Measurements from ENCODE around the gene SVIL. TPM values are rescaled to one million over a fixed set of nuclear protein-coding genes. Genes with fewer than 3 reads are reported as not detected.

SVIL gene
- total and polyA plus RNA-seq, 2 of the 13 experiments (the other 11 are each of a cell fraction or from before 2014, with no cell fraction given): 3.9 to 12.1 TPM

- FAIRE-seq (no peak), ATAC-seq (no peak), DNase-seq (ENCODE audit: low spot score) (no peak)
- H3K4me2 ChIP-seq (ENCODE audit: low read depth, low read length): no peak overlapping the region
- TF ChIP-seq FOXP4 (CRISPR knock-in tag; IDR thresholded peaks at IDR 0.05) (no peak), ZSCAN22 (CRISPR knock-in tag; IDR thresholded peaks at IDR 0.05) (no peak), CC2D1A (CRISPR knock-in tag; IDR thresholded peaks at IDR 0.05) (no peak), ZBTB49 (CRISPR knock-in tag; IDR thresholded peaks at IDR 0.05; ENCODE audit: borderline replicate concordance) (no peak)
- TF ChIP-seq, protein P1, sequence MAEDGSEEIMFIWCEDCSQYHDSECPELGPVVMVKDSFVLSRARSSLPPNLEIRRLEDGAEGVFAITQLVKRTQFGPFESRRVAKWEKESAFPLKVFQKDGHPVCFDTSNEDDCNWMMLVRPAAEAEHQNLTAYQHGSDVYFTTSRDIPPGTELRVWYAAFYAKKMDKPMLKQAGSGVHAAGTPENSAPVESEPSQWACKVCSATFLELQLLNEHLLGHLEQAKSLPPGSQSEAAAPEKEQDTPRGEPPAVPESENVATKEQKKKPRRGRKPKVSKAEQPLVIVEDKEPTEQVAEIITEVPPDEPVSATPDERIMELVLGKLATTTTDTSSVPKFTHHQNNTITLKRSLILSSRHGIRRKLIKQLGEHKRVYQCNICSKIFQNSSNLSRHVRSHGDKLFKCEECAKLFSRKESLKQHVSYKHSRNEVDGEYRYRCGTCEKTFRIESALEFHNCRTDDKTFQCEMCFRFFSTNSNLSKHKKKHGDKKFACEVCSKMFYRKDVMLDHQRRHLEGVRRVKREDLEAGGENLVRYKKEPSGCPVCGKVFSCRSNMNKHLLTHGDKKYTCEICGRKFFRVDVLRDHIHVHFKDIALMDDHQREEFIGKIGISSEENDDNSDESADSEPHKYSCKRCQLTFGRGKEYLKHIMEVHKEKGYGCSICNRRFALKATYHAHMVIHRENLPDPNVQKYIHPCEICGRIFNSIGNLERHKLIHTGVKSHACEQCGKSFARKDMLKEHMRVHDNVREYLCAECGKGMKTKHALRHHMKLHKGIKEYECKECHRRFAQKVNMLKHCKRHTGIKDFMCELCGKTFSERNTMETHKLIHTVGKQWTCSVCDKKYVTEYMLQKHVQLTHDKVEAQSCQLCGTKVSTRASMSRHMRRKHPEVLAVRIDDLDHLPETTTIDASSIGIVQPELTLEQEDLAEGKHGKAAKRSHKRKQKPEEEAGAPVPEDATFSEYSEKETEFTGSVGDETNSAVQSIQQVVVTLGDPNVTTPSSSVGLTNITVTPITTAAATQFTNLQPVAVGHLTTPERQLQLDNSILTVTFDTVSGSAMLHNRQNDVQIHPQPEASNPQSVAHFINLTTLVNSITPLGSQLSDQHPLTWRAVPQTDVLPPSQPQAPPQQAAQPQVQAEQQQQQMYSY (CRISPR knock-in tag; IDR thresholded peaks at IDR 0.05): no peak
- TF ChIP-seq, protein P2, sequence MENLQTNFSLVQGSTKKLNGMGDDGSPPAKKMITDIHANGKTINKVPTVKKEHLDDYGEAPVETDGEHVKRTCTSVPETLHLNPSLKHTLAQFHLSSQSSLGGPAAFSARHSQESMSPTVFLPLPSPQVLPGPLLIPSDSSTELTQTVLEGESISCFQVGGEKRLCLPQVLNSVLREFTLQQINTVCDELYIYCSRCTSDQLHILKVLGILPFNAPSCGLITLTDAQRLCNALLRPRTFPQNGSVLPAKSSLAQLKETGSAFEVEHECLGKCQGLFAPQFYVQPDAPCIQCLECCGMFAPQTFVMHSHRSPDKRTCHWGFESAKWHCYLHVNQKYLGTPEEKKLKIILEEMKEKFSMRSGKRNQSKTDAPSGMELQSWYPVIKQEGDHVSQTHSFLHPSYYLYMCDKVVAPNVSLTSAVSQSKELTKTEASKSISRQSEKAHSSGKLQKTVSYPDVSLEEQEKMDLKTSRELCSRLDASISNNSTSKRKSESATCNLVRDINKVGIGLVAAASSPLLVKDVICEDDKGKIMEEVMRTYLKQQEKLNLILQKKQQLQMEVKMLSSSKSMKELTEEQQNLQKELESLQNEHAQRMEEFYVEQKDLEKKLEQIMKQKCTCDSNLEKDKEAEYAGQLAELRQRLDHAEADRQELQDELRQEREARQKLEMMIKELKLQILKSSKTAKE (CRISPR knock-in tag; IDR thresholded peaks at IDR 0.05; ENCODE audit: borderline replicate concordance): no peak
- in situ Hi-C loops (cut with HindIII; ENCODE audit: extremely low pct_ligation_motif_present, low pct_unique_long_range_greater_than_20kb) (no loop called here), intact Hi-C loops (cut with micrococcal nuclease; ENCODE audit: unreplicated experiment) (no loop called here)
- no peaks in the 10 kb centered on the region for H3K9me3 ChIP-seq (ENCODE audit: low read length)
- 88% methylated on average over 4 of the region's 4 CpGs for WGBS (ENCODE audit: low lambda C conversion rate)
- H3K9ac ChIP-seq (ENCODE audit: insufficient read depth, low read depth, low read length): no peak overlapping the region
- no peak overlapping the region for H3K4me3 ChIP-seq (replicated peaks in 1 of 3; ENCODE audit: insufficient read depth in 1 of 3, low read depth in 2 of 3, low read length in 3 of 3)
- no peaks in the 10 kb centered on the region for H3K27me3 ChIP-seq (ENCODE audit: control insufficient read depth in 1 of 2, insufficient read depth in 2 of 2, low read length in 2 of 2)
- no peaks in the 10 kb centered on the region for H3K4me1 ChIP-seq (ENCODE audit: insufficient read depth, low read length)
- no peaks in the 10 kb centered on the region for H3K79me2 ChIP-seq (ENCODE audit: insufficient read depth, low read length)
- H4K20me1 ChIP-seq (ENCODE audit: insufficient read depth, low read length): no peaks in the 10 kb centered on the region
- POLR2A ChIA-PET: no interaction called here
- BruUV-seq (replicated peaks): no TSS peak
- CTCF ChIA-PET (ENCODE audit: low intra/inter-chr PET ratio, low total read pairs): no interaction called here
- no peaks in the 10 kb centered on the region for H3K36me3 ChIP-seq (replicated peaks in 1 of 2; ENCODE audit: control insufficient read depth in 1 of 2, insufficient read depth in 2 of 2, low read length in 2 of 2)
- no peak overlapping the region for H3K27ac ChIP-seq (ENCODE audit: extremely low read length, insufficient read depth, low read length)
- H2AFZ ChIP-seq (ENCODE audit: low read length): no peak overlapping the region
Observed at GRCh38 chr10:29542723-29543122, 92.0 kb downstream of the SVIL start.
